Duodenal mucosa (tissue), 2 donors: ENCODE results near the gene CAPG.

Experiments
- H3K27ac ChIP-seq: one replicate; pipeline ENCODE4 v1.7.0; 2013; ENCODE audit warnings: low read depth, low read length
- H3K27me3 ChIP-seq, 2 donors: one replicate each; pipeline ENCODE4 v1.7.0; 2013; ENCODE audit warnings: low read length in 2 of 2, control low read depth in 1 of 2; ENCODE audit not compliant: insufficient read depth in 2 of 2, control insufficient read depth in 1 of 2
- H3K36me3 ChIP-seq, 2 donors: one replicate each; pipeline ENCODE4 v1.7.0; 2013; ENCODE audit warnings: low read length in 2 of 2, control low read depth in 1 of 2; ENCODE audit not compliant: insufficient read depth in 2 of 2, control insufficient read depth in 1 of 2
- H3K4me1 ChIP-seq, 2 donors: one replicate each; pipeline ENCODE4 v1.7.0; 2013; ENCODE audit warnings: low read length in 2 of 2, control low read depth in 1 of 2; ENCODE audit not compliant: insufficient read depth in 2 of 2, control insufficient read depth in 1 of 2
- H3K4me3 ChIP-seq, 2 donors: one replicate each; pipeline ENCODE4 v1.7.0; 2013; ENCODE audit warnings: low read length in 2 of 2, low read depth in 1 of 2
- H3K9ac ChIP-seq, 2 donors: one replicate each; pipeline ENCODE4 v1.7.0; 2013; ENCODE audit warnings: low read length in 2 of 2, low read depth in 1 of 2
- H3K9me3 ChIP-seq, 2 donors: one replicate each; pipeline ENCODE4 v1.7.0; 2013; ENCODE audit warnings: low read length in 2 of 2, control low read depth in 1 of 2; ENCODE audit not compliant: control insufficient read depth in 1 of 2

The CAPG gene

GRCh38 chr2:85411405-85411748 is 1.2 kb upstream of the CAPG start:
- no peaks in the 10 kb centered on the region for H3K9me3 ChIP-seq
- no peak overlapping the region for H3K4me3 ChIP-seq
- H3K27me3 ChIP-seq: no peaks in the 10 kb centered on the region
- H3K27ac ChIP-seq: no peak overlapping the region
- peaks cover 35 to 36% of the 10 kb centered on the region in 2 donors for H3K4me1 ChIP-seq
- H3K9ac ChIP-seq: no peak overlapping the region
- no peaks in the 10 kb centered on the region for H3K36me3 ChIP-seq

GRCh38 chr2:85410584-85411404 is 628 bp upstream of the CAPG start:
- no peak overlapping the region for H3K27ac ChIP-seq
- H3K4me1 ChIP-seq: peaks cover 39 to 40% of the 10 kb centered on the region in 2 donors
- H3K9ac ChIP-seq: peak overlapping the region in 1 of 2 donors; percentile 64
- H3K9me3 ChIP-seq: no peaks in the 10 kb centered on the region
- no peaks in the 10 kb centered on the region for H3K27me3 ChIP-seq
- peak overlapping the region; percentile 63 to 73 for H3K4me3 ChIP-seq
- H3K36me3 ChIP-seq: no peaks in the 10 kb centered on the region

DNA sequence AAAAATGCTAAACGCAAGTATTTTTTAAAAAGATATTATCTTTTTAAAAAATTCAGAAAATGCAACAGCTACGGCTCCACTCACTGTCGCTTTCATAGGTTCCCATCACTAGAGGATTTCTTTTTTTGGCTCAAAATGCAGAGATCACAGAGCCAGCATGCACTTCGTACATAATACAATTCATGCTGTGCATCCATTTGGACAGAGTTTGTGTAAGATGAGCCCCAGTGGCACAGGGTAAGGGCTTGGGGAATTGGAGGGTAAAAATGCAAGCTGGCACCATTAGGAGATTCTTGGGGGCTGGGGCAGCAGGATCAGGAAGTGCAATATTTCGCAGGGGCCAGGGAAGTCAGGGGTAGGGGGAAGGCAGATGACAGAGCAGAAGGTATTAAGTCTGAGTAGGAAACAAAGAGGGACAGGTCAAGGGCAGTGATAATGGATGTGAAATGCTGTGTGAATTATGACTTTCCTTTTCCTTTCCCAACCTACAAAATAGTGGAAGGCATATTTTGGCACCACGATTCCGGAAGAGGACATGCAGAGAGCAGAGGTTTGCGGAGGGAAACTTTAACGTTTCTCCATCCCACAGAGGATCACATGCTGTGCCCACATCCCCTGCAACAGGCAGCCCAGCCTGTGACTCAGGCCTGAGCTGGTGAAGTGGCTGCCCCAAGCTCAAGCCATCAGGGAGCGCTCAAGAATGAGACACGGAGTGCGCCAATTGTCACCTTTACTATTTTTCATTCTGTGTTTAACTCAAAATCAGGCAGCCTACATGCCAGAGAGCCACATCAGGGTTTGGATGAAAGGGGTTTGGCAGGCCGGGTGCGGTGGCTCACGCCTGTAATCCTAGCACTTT is 4.7 kb downstream of the CAPG start:
- H3K27me3 ChIP-seq: no peaks in the 10 kb centered on the region
- H3K9ac ChIP-seq: no peak overlapping the region
- peak overlapping the region in 1 of 2 donors; percentile 40 for H3K4me3 ChIP-seq
- H3K4me1 ChIP-seq: peaks cover 21 to 26% of the 10 kb centered on the region in 2 donors
- H3K36me3 ChIP-seq: peaks cover 0 to 11% of the 10 kb centered on the region in 2 donors
- H3K27ac ChIP-seq: no peak overlapping the region
- H3K9me3 ChIP-seq: no peaks in the 10 kb centered on the region

DNA sequence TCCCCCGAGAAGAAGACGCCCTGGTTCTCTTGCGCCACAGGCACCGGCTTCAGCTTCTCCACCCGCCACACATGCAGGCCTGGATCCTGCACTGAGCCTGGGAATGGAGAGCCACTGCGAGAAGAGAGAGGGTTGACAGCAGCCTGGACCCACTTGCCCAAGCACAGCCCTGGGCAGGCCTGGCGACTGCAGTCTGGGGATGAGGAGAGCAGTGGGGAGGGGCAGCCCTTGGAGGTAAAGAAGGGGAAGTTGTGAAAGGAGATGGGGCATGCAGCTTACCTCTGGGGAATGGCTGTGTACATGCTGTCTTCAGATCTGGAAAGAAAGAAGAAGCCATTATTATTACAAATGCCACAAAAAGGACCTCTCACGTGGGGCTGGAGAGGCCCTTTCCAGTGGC is 8.3 kb downstream of the CAPG start:
- H3K36me3 ChIP-seq: peaks cover 0 to 22% of the 10 kb centered on the region in 2 donors
- H3K4me3 ChIP-seq: no peak overlapping the region
- no peaks in the 10 kb centered on the region for H3K27me3 ChIP-seq
- no peak overlapping the region for H3K9ac ChIP-seq
- no peak overlapping the region for H3K27ac ChIP-seq
- no peaks in the 10 kb centered on the region for H3K9me3 ChIP-seq
- peaks cover 8 to 9% of the 10 kb centered on the region in 2 donors for H3K4me1 ChIP-seq

DNA sequence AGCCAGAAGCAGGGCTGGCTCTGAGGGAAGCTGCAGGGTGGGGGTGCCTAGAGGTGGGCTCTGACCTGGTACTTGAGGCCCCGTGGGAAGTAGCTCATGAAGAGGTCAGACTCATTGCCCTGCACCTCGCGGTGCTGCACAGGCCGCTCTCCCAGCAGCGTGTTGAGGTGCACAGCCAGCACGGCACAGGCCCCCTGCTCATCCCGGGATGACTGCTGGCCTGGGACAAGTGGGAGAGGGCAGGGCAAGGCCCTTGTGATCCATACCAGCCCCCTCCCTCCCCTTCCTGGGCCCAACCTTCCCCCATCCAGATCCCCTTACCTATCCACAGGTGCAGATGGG is 8.7 kb downstream of the CAPG start:
- Histone ChIP-seq H3K36me3 (peaks cover 0 to 22% of the 10 kb centered on the region in 2 donors), H3K27me3 (no peaks in the 10 kb centered on the region), H3K4me1 (peaks cover 12% of the 10 kb centered on the region in 2 donors), H3K4me3 (no peak overlapping the region), H3K9me3 (no peaks in the 10 kb centered on the region), H3K27ac (no peak overlapping the region), H3K9ac (no peak overlapping the region)

DNA sequence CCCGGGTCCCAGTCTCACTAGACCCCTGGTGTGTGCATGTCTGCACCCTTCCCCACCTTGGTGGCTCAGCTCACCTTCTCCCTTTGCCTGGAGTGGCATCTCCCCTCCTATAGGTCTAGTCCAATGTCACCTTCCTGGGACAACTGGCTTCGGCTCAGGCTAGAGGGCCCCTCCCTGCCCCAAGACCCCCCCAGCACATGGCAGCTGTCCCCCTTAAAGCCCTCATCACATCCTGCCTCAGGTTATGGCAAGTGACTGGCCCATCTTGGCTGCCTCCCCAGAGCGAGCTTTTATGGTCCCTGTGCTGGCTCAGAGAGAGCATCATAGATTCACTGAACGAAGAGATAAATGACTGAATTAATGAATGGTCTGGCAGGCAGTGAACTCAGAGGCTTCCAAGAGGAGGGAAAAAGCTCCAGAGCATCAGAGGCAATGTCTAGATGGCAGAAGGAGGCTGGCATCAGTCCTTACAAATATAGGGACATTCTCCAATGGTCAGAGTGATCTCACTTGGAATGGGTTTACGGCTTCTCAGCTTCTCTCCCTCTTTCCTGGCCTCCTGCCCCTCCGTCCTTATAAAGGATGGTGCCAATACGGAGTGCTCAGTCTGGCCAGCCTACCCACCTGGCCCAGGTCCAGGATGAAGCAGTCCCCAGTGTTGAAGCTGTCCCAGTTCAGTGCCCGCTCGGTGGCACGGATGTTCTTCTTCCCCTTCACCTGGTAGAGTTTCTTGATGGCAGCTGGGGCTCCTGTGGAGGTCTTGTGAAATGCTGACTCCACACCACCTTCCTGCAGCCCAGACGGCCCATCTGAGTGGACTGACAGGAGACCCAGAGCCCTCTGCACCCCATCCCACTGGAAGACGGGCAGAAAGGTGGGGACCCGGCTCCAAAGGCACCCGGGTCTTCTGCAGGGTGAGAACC is 9.4 kb downstream of the CAPG start:
- Histone ChIP-seq H3K27ac (no peak overlapping the region), H3K4me1 (peaks cover 8 to 9% of the 10 kb centered on the region in 2 donors), H3K36me3 (peaks cover 0 to 22% of the 10 kb centered on the region in 2 donors), H3K9ac (no peak overlapping the region), H3K4me3 (no peak overlapping the region), H3K9me3 (no peaks in the 10 kb centered on the region), H3K27me3 (no peaks in the 10 kb centered on the region)

GRCh38 chr2:85400023-85400422 is 10.1 kb downstream of the CAPG start:
- H3K27me3 ChIP-seq: no peaks in the 10 kb centered on the region
- no peak overlapping the region for H3K27ac ChIP-seq
- H3K9ac ChIP-seq: no peak overlapping the region
- H3K9me3 ChIP-seq: no peaks in the 10 kb centered on the region
- peaks cover 8 to 9% of the 10 kb centered on the region in 2 donors for H3K4me1 ChIP-seq
- H3K4me3 ChIP-seq: no peak overlapping the region
- H3K36me3 ChIP-seq: peaks cover 0 to 22% of the 10 kb centered on the region in 2 donors

DNA sequence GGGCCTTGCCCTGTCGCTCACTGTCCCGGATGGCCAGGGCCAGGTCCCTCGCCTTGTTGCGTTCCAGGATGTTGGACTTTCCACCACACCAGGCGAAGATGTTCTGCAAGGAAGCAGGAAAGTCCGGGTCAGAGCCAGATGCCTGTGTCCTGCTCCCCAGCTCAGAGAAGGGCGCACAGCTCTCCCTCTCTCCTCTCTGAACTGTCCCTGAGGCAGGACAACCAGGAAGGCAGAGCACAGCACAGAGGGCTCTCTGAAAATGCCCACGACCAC is 11.0 kb downstream of the CAPG start:
- Histone ChIP-seq H3K27ac (no peak overlapping the region), H3K9ac (no peak overlapping the region), H3K4me1 (peaks cover 8 to 9% of the 10 kb centered on the region in 2 donors), H3K9me3 (no peaks in the 10 kb centered on the region), H3K36me3 (peaks cover 0 to 24% of the 10 kb centered on the region in 2 donors), H3K4me3 (no peak overlapping the region), H3K27me3 (no peaks in the 10 kb centered on the region)

DNA sequence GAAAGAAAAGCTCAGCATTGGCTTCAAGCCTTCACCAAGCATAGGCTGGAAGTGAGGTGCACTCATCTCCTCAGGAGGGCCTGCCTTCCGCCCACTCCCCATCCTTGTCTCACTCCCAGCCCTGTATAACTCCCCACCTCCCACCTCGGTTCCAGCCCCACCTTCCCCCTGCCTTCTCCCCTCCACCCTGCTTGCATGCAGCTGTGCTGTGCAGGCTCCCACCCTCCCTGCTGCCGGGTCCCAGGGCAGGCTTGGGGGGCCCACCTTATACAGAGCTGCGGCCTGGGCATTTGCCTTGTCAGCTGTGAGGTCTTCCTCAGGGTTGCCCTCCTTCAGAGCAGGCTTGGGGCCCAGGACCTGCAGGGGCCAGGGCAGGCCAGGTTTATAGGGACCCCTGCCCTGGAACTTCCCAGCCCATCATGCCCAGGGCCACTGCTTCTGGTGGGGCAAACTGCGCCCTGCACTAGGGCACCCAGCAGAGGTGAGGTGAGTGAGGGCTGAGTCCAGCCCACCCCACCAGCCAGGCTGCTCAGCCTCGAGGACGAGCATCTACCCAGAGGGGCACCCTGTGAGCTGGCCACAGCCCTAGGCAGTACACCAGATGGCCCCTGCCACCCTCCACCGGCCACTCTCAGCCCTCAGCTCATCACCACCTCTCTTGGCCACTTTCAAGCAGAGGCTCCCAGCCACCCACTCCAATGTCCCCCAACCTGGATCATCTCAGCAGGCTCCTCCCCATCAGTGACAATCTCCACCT is 11.6 kb downstream of the CAPG start:
- Histone ChIP-seq H3K4me1 (peaks cover 8 to 9% of the 10 kb centered on the region in 2 donors), H3K27me3 (no peaks in the 10 kb centered on the region), H3K9me3 (no peaks in the 10 kb centered on the region), H3K9ac (no peak overlapping the region), H3K36me3 (peaks cover 0 to 28% of the 10 kb centered on the region in 2 donors), H3K27ac (no peak overlapping the region), H3K4me3 (no peak overlapping the region)
